ENCODE data around the gene IQCK. TPM values are rescaled to one million over a fixed set of nuclear protein-coding genes. Genes with fewer than 3 reads are reported as not detected.

The IQCK gene
- total RNA-seq, 1 donor from 2014 or later = 5.8 TPM

- H3K36me3 Mint-ChIP-seq (ENCODE audit: unreplicated experiment) = no peaks in the 10 kb centered on the region
- no peak for DNase-seq (ENCODE audit: extremely low spot score, unreplicated experiment)
- H3K27ac Mint-ChIP-seq (ENCODE audit: unreplicated experiment) = no peak overlapping the region
- H3K4me3 Mint-ChIP-seq (ENCODE audit: unreplicated experiment) = no peak overlapping the region
- no peaks in the 10 kb centered on the region for H3K27me3 Mint-ChIP-seq (ENCODE audit: unreplicated experiment)
- H3K4me1 Mint-ChIP-seq (ENCODE audit: unreplicated experiment) = peaks cover 9% of the 10 kb centered on the region
- H3K9me3 Mint-ChIP-seq (ENCODE audit: unreplicated experiment) = no peaks in the 10 kb centered on the region
- TF ChIP-seq, protein P1, sequence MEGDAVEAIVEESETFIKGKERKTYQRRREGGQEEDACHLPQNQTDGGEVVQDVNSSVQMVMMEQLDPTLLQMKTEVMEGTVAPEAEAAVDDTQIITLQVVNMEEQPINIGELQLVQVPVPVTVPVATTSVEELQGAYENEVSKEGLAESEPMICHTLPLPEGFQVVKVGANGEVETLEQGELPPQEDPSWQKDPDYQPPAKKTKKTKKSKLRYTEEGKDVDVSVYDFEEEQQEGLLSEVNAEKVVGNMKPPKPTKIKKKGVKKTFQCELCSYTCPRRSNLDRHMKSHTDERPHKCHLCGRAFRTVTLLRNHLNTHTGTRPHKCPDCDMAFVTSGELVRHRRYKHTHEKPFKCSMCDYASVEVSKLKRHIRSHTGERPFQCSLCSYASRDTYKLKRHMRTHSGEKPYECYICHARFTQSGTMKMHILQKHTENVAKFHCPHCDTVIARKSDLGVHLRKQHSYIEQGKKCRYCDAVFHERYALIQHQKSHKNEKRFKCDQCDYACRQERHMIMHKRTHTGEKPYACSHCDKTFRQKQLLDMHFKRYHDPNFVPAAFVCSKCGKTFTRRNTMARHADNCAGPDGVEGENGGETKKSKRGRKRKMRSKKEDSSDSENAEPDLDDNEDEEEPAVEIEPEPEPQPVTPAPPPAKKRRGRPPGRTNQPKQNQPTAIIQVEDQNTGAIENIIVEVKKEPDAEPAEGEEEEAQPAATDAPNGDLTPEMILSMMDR (IDR thresholded peaks at IDR 0.05) = no peak
Measured at GRCh38 chr16:19744670-19745069, 26.6 kb downstream of the IQCK start.

DNA sequence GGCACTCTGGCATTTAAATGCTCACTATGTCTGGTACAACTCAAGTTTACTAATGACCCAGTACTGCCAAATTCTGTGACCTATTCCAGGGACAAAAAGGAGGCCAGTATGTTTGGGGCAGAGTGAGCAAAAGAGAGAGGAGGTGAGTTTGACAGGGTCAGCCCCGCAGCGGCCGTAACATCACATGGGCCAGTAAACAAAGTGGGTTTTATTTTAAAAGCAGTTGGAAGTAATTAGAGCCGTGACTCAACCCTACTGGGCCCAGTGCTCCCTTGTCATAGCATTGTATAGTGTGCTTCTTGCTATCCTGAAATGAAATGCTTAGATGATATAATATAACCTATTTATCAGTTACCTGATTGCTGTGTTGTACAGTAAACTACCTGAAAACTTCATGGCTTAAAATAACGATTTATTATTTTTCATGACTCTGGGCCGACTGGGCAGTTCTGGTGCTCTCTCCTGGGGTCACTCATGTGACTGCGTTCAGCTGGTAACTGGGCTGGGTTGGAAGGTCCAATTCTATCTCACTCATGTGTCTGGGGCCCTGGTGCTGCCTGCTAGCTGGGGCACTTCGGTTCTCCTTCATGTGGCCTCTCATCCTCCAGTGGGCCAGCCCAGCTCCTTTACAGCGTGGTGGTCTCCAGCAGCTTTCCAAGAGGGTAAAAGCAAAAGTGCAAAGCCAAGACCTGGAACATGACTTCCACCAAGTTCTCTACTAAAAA is 27.4 kb downstream of the IQCK start:
- no peaks in the 10 kb centered on the region for H3K36me3 Mint-ChIP-seq (ENCODE audit: unreplicated experiment)
- TF ChIP-seq, protein P1 (IDR thresholded peaks at IDR 0.05) = no peak
- no peak for DNase-seq (ENCODE audit: extremely low spot score, unreplicated experiment)
- no peaks in the 10 kb centered on the region for H3K27me3 Mint-ChIP-seq (ENCODE audit: unreplicated experiment)
- no peaks in the 10 kb centered on the region for H3K9me3 Mint-ChIP-seq (ENCODE audit: unreplicated experiment)
- H3K4me1 Mint-ChIP-seq (ENCODE audit: unreplicated experiment) = peaks cover 9% of the 10 kb centered on the region
- no peak overlapping the region for H3K27ac Mint-ChIP-seq (ENCODE audit: unreplicated experiment)
- H3K4me3 Mint-ChIP-seq (ENCODE audit: unreplicated experiment) = no peak overlapping the region

GRCh38 chr16:19746561-19746960 is 28.5 kb downstream of the IQCK start:
- Mint-ChIP-seq H3K27me3 (ENCODE audit: unreplicated experiment) (no peaks in the 10 kb centered on the region), H3K4me1 (ENCODE audit: unreplicated experiment) (peaks cover 9% of the 10 kb centered on the region), H3K36me3 (ENCODE audit: unreplicated experiment) (no peaks in the 10 kb centered on the region), H3K4me3 (ENCODE audit: unreplicated experiment) (no peak overlapping the region), H3K27ac (ENCODE audit: unreplicated experiment) (no peak overlapping the region), H3K9me3 (ENCODE audit: unreplicated experiment) (no peaks in the 10 kb centered on the region)
- TF ChIP-seq, protein P1 (IDR thresholded peaks at IDR 0.05) = no peak
- DNase-seq (ENCODE audit: extremely low spot score, unreplicated experiment) = no peak

DNA sequence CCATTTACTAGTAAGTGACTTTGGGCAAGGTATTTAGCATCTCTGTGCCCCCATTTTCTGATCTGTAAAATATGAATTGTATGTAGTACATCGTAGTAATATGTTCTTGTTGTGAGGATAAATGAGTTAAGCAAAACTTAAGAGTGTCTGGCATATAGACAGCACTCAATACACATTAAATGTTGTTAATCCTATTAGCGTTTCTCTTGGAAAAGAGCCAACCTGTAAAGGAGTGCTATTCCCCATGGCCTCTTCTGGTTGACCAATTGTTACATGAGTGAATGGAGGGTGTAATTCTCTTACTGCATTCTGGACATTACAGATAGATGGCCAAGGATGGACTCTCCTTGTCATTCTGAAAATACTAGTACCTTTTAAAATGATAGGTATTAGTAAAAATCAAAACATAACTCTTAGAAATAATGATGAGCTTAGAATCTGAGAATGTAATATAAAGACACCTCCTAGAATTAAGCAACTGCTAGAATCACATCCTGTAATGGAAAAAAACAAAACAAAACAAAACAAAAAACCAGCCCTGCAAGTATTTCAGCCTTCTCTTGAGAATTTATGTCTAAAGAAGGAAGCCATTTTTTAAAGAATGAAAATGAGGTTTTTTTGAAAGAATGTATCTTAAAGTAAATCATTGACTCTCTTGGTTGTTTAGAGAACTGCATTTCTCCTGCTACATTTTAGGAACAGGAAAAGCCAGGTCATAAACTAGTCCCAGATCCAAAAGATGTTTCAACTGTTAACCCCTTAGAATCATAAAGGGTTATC is 30.5 kb downstream of the IQCK start:
- TF ChIP-seq, protein P1 (IDR thresholded peaks at IDR 0.05) = no peak
- H3K27me3 Mint-ChIP-seq (ENCODE audit: unreplicated experiment) = no peaks in the 10 kb centered on the region
- H3K4me1 Mint-ChIP-seq (ENCODE audit: unreplicated experiment) = peaks cover 9% of the 10 kb centered on the region
- no peak for DNase-seq (ENCODE audit: extremely low spot score, unreplicated experiment)
- no peaks in the 10 kb centered on the region for H3K9me3 Mint-ChIP-seq (ENCODE audit: unreplicated experiment)
- no peaks in the 10 kb centered on the region for H3K36me3 Mint-ChIP-seq (ENCODE audit: unreplicated experiment)
- no peak overlapping the region for H3K27ac Mint-ChIP-seq (ENCODE audit: unreplicated experiment)
- H3K4me3 Mint-ChIP-seq (ENCODE audit: unreplicated experiment) = no peak overlapping the region

- no peaks in the 10 kb centered on the region for H3K9me3 Mint-ChIP-seq (ENCODE audit: unreplicated experiment)
- peaks cover 9% of the 10 kb centered on the region for H3K4me1 Mint-ChIP-seq (ENCODE audit: unreplicated experiment)
- TF ChIP-seq, protein P1 (IDR thresholded peaks at IDR 0.05) = no peak
- no peaks in the 10 kb centered on the region for H3K27me3 Mint-ChIP-seq (ENCODE audit: unreplicated experiment)
- DNase-seq (ENCODE audit: extremely low spot score, unreplicated experiment) = no peak
- H3K4me3 Mint-ChIP-seq (ENCODE audit: unreplicated experiment) = no peak overlapping the region
- H3K27ac Mint-ChIP-seq (ENCODE audit: unreplicated experiment) = no peak overlapping the region
- no peaks in the 10 kb centered on the region for H3K36me3 Mint-ChIP-seq (ENCODE audit: unreplicated experiment)
Measured at GRCh38 chr16:19749571-19750080, 31.6 kb downstream of the IQCK start.
